IPS-NIHi11 (cell line): ENCODE measurements around the gene TAF1L.
"Not testable (repeated sequence)": the region's sequence is repeated elsewhere in the genome, so short reads cannot be mapped to it uniquely, and the experiment has no call there.

Experiments used
- DNase-seq: peaks from one replicate; pipeline ENCODE4 v3.0.0; 2012; ENCODE audit warnings: mixed read lengths, low spot score

Gene TAF1L, protein sequence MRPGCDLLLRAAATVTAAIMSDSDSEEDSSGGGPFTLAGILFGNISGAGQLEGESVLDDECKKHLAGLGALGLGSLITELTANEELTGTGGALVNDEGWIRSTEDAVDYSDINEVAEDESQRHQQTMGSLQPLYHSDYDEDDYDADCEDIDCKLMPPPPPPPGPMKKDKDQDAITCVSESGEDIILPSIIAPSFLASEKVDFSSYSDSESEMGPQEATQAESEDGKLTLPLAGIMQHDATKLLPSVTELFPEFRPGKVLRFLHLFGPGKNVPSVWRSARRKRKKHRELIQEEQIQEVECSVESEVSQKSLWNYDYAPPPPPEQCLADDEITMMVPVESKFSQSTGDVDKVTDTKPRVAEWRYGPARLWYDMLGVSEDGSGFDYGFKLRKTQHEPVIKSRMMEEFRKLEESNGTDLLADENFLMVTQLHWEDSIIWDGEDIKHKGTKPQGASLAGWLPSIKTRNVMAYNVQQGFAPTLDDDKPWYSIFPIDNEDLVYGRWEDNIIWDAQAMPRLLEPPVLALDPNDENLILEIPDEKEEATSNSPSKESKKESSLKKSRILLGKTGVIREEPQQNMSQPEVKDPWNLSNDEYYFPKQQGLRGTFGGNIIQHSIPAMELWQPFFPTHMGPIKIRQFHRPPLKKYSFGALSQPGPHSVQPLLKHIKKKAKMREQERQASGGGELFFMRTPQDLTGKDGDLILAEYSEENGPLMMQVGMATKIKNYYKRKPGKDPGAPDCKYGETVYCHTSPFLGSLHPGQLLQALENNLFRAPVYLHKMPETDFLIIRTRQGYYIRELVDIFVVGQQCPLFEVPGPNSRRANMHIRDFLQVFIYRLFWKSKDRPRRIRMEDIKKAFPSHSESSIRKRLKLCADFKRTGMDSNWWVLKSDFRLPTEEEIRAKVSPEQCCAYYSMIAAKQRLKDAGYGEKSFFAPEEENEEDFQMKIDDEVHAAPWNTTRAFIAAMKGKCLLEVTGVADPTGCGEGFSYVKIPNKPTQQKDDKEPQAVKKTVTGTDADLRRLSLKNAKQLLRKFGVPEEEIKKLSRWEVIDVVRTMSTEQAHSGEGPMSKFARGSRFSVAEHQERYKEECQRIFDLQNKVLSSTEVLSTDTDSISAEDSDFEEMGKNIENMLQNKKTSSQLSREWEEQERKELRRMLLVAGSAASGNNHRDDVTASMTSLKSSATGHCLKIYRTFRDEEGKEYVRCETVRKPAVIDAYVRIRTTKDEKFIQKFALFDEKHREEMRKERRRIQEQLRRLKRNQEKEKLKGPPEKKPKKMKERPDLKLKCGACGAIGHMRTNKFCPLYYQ (N-terminal part only)

GRCh38 chr9:32635362-32635761 lies at the start of gene TAF1L:
TAF1L (minus strand) TSS chr9:32635669; CDS start chr9:32635579, 90 bp downstream.
- DNase-seq = no peak

GRCh38 chr9:32681751-32682150 lies 46.3 kb upstream of the TAF1L start:
- DNase-seq = no peak

- DNase-seq = no peak
Observed at GRCh38 chr9:32677931-32678330, 42.5 kb upstream of the TAF1L start.

GRCh38 chr9:32672469-32672868 lies 37.0 kb upstream of the TAF1L start:
- no peak for DNase-seq

GRCh38 chr9:32671333-32671732 lies 35.9 kb upstream of the TAF1L start:
- no peak for DNase-seq

DNA sequence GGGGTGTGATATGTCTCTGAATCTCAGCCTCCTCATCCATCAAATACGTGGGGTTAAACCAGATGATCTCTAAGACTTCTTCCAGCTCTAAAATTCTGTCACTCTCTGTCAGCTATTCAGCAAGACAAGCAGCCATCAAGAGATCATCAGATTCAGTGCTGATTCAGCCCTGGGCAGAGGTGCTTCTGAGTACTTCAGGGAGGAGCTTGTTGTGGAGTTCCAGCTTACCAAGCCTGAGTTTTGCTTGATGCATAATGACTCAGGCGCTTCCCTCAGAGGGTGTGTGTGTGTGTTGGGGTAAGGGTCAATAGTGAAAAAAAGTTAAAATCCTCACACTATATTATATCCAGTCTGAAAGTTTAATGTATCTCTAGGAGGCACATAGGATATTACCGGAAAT lies 29.6 kb upstream of the TAF1L start:
- DNase-seq = no peak

DNA sequence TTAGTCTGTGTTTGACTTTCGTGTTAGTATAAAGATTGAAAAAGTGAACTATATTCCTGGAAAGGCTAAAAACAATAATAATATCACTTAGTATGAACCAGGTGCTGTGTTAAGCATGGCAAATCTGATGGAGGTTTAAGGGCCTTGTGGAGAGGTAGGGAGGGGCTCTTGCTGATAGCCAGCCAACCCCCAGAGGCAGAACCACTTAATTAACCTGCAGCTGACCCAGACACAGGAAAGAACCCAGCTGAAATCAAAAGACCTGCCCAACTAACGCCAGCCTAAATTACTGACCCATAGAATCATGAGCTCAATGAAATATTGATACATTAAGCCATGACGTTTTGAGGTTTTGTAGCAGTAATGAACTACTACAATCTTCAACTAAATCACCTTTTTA lies 28.3 kb upstream of the TAF1L start:
- DNase-seq = no peak

DNA sequence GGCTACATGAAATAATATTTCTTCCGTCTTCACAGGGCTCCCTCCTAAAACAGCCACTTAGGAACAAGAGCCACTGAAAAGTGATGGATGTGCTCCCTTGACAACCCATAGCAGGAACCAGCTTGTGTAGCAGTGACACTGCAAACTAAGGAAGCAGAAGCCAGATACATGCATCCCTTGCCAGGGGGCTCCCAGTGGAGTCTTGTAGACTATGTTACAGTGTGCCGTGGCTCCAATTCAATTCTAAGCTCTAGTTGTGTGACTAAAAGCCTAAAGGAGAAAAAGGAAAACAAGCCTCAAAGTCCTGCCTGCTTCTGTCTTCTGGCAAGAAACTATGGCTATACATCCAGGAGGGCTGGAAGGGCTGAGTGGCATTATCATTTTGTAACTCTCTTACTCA lies 12.2 kb upstream of the TAF1L start:
- DNase-seq = no peak

GRCh38 chr9:32644698-32645097 lies 9.2 kb upstream of the TAF1L start:
- no peak for DNase-seq

DNA sequence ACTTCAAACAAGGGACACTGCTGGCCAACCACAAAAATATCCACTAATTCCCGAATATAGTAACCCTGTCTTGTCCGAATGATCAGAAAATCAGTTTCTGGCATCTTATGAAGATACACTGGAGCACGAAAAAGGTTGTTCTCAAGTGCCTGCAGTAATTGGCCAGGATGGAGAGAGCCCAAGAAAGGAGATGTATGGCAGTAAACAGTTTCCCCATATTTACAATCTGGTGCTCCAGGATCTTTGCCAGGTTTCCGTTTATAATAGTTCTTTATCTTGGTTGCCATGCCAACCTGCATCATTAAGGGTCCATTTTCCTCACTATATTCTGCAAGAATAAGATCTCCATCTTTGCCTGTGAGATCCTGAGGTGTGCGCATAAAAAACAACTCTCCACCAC lies 2.3 kb downstream of the TAF1L start:
- DNase-seq = not testable (repeated sequence)

- DNase-seq = no peak
Observed at GRCh38 chr9:32631991-32632390, 3.5 kb downstream of the TAF1L start.

DNA sequence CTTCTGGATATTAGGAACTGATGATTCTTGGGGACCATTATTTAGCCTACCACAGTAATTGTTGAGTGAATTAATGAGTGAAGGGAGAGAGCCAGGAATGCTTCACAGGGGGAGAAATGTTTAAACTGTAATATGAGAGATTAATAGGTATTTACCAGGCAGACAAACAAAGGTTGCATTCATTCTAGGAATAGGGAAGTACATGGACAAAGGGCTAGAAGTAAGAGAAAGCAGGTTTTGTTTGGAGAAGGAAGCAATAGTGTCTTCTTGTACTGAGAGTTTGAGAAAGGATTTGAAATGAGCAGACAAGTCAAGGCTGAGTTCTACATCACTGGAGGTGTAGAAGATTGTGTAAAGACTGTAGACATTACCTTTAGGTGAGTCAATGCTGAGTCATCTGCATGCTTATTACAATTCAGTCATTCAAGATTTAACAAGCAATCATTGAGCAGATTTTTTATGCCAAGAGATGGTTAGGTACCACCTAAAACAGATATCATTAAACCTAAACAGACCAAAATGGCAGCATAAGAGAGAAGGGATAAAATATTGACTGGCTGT lies 8.0 kb downstream of the TAF1L start:
- no peak for DNase-seq

DNA sequence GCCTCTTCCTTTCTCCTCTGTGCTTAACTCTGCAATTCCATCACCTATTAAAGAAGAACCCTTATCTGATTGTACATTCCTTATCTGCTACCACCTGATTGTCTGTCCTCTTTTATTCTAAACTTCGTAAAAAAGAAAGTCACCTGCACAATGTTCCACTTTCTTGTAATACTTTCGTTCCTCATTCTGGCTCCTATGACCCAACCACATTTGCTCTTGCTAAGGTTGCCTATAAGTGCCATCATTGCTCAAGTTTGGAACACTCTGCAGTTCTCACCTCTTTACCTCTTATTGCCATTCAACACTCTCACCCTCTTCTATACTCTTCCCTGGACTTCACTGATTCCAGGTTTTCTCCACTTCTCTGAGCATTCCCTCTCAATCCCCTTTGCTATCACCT lies 10.1 kb downstream of the TAF1L start:
- DNase-seq = no peak

DNA sequence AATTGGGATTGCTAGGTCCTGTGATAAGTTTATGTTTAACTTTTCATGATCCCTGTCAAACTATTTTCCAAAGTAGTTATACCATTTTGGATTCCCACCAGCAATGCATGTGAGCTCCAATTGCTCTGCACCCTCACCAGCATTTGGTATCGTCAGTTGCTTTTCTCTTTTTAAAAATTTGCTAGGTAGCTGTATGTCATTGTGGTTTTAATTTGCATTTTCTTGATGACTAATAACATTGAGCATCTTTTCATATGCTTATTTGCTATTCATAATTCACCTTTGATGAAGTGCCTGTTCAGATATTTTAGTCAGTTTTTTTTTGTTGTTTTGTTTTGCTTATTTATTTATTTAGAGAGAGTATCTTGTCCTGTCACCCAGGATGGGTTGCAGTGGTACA lies 12.5 kb downstream of the TAF1L start:
- DNase-seq = no peak

- DNase-seq = no peak
Observed at GRCh38 chr9:32618261-32618660, 17.2 kb downstream of the TAF1L start.

DNA sequence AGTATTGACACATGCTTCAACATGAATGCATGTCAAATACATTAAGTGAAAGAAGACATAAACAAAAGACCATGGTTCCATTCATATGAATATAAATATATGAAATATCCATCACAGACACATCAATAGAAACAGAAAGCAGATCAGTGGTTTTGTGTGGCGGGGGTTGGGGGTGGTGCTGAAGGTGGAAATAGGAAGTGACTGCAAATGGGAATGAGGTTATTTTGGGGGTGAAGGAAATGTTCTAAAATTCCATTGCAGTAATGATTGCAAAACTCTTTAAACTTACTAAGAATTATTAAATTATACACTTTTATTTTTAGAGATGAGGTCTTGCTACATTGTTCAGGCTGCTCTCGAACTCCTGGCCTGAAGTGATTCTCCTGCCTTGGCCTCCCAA lies 28.7 kb downstream of the TAF1L start:
- no peak for DNase-seq

DNA sequence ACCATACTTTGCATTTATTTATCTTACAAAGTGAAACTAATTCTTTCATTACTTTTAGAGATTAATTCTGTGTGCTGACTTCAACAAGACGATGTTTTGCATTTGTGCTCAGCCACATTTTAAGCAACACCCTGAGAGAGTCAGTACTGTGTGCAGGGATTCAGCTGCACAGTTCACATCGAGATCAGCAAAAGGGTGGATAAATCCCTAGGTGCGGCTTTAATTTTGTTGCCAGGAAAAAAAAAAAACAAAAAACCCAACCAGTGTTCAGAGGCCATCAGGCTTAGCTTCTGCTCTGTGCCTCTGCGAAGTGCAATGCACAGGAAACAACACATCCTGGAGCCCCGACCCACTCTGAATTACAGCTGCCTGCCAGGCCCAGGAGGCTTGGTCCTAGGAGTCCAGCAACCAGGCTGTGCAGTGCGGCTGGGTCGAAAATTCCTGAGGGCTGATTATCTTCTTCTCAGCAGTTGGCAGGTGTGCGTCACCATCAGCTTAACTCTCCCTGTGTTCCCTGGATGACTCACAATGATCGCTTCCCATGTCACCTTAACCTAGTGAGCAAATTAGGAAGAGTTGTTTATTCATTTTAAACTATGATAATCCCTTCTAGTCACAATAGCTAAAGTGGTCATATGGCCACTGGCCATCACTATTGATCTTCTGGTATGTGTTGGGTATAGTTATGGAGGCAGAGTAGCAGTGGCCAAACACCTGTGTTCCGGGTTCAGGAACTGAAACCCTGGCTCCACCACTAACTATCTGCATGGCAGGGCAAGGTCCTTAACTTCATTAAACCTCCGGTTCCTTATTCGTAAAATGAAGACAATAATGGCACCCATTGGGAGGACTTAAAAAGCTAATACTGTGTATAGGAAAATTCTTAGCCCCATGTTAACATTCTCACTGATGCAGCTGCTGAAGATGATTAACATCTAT lies 31.3 kb downstream of the TAF1L start:
- no peak for DNase-seq

DNA sequence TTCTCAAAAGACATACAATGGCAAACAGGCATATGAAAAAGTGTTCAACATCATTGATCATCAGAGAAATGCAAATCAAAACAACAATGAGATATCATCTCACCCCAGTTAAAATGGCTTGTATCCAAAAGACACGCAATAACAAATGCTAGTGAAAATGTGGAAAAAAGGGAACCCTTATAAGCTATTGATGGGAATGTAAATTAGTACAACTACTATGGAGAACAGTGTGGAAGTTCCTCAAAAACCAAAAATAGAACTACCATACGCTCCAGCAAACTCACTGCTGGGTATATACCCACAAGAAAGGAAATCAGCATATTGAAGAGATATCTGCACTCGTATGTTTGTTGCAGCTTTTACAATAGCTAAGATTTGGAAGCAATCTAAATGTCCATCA lies 36.4 kb downstream of the TAF1L start:
- DNase-seq = not testable (repeated sequence)

GRCh38 chr9:32596936-32597335 lies 38.5 kb downstream of the TAF1L start:
- no peak for DNase-seq

DNA sequence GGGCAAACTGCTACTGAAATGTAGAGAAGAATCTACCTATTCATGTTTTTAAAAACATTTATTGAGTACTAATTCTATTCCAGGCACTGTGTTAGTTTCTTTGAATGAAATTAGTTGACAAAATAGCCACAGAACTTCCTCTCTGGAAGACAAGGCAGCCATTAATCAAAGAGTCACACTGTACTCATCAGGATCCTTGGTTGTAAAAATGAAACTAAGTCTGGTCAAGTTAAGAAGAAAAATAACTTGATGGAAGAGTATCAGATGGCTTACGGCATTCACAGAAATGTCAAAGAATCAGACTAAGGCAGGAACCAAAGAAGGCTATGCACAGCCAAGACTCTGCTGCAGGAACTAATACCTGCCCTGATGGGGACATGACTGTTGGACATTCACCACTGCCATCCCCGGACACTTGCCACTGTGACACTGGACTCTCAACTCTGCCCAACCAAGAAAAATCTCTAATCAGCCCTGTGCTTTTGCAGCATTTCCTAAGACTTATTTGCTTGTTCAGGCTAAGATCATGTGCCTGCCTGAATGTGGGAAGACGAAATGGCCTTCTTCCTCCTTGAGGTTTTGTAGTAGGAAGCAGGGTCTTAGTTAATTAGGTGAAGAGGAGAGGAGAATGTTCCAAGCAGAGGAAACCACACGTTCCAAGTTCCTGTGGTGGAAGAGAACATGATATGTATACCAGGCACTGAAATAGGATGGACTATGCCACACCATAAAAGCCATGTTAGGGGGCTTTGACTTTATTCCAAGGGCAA lies 39.2 kb downstream of the TAF1L start:
- no peak for DNase-seq
